ENCODE measurements around the gene PPP6R2.
"Not testable (repeated sequence)": the region's sequence is repeated elsewhere in the genome, so short reads cannot be mapped to it uniquely, and the experiment has no call there.

The PPP6R2 gene

GRCh38 chr22:50356186-50356585, 13.1 kb downstream of the PPP6R2 start:
- no peak for TF ChIP-seq CTCF (IDR thresholded peaks at IDR 0.05; ENCODE audit: extremely low read depth, missing control alignments)
- DNase-seq (ENCODE audit: low spot score), result no peak

GRCh38 chr22:50357222-50357621, 14.1 kb downstream of the PPP6R2 start:
- no peak for DNase-seq (ENCODE audit: low spot score)
- TF ChIP-seq CTCF (IDR thresholded peaks at IDR 0.05; ENCODE audit: extremely low read depth, missing control alignments), result no peak

GRCh38 chr22:50357756-50358155, 14.6 kb downstream of the PPP6R2 start:
- DNase-seq (ENCODE audit: low spot score), result no peak
- TF ChIP-seq CTCF (IDR thresholded peaks at IDR 0.05; ENCODE audit: extremely low read depth, missing control alignments), result no peak

GRCh38 chr22:50360578-50360977, 17.5 kb downstream of the PPP6R2 start:
- TF ChIP-seq CTCF (IDR thresholded peaks at IDR 0.05; ENCODE audit: extremely low read depth, missing control alignments), result no peak
- no peak for DNase-seq (ENCODE audit: low spot score)

- no peak for DNase-seq (ENCODE audit: low spot score)
- no peak for TF ChIP-seq CTCF (IDR thresholded peaks at IDR 0.05; ENCODE audit: extremely low read depth, missing control alignments)
Observed at GRCh38 chr22:50361222-50361621, 18.1 kb downstream of the PPP6R2 start.

GRCh38 chr22:50361688-50362087, 18.6 kb downstream of the PPP6R2 start:
- no peak for TF ChIP-seq CTCF (IDR thresholded peaks at IDR 0.05; ENCODE audit: extremely low read depth, missing control alignments)

GRCh38 chr22:50363166-50363802, 20.2 kb downstream of the PPP6R2 start:
- no peak for DNase-seq (ENCODE audit: low spot score)
- TF ChIP-seq CTCF (IDR thresholded peaks at IDR 0.05; ENCODE audit: extremely low read depth, missing control alignments), result no peak

More at GRCh38 chr22:50361688-50362087, 18.6 kb downstream of the PPP6R2 start:
- no peak for DNase-seq (ENCODE audit: low spot score)

GRCh38 chr22:50363803-50364194, 20.7 kb downstream of the PPP6R2 start:
- not testable (repeated sequence) for DNase-seq (ENCODE audit: low spot score)
